Retinal pigment epithelial cell (primary cell): ENCODE data around the gene TRUB1.

Source experiments
- DNase-seq: peaks from one replicate; pipeline ENCODE4 v3.0.0-alpha.2; 2010; ENCODE audit warnings: low read depth
- H3K4me3 ChIP-seq: 2 replicates; pipeline ENCODE4 v1.5.1; 2011; ENCODE audit warnings: mild to moderate bottlenecking, low read length, control low read depth, moderate library complexity
- CTCF ChIP-seq: conservative IDR thresholded peaks from 2 replicates; pipeline ENCODE4 v1.5.1; 2011; ENCODE audit warnings: low read depth, low read length, control low read depth, inconsistent platforms

The TRUB1 gene

GRCh38 chr10:114990991-114991390 lies 53.0 kb downstream of the TRUB1 start:
- no peak overlapping the region for H3K4me3 ChIP-seq
- TF ChIP-seq CTCF: no peak
- no peak for DNase-seq

DNA sequence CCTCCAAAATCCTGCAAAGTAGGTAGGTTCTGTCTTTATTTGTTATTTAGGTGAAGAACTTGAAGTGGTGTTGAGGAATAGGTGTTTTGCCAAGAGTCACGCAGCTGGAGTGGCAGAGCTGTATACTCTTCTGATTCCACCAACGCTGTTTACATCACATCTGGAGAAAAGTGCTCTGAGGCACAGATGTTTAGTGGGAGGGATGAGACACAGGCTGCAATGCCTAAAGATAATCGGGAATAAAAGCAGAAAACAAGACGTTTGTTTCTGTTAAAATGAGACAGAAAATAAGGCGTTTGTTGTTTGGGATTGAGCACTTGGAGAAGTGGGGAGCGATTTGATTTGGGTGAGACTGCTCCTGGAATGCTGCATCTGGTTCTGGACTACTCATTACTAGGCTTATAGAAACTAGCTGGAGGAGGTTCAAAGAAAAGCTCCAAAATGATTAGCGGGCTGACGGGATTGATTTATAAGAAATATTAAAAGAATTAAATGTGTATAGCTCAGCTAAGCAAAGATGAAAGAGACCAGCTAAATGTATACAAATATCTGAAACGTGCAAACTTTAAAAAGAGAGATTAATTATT lies 54.3 kb downstream of the TRUB1 start:
- TF ChIP-seq CTCF: no peak
- no peak for DNase-seq
- no peak overlapping the region for H3K4me3 ChIP-seq

GRCh38 chr10:114995468-114996247 lies 57.7 kb downstream of the TRUB1 start:
- no peak for DNase-seq
- no peak for TF ChIP-seq CTCF
- H3K4me3 ChIP-seq: no peak overlapping the region

- DNase-seq: no peak
- no peak overlapping the region for H3K4me3 ChIP-seq
- TF ChIP-seq CTCF: no peak
Measured at GRCh38 chr10:114996542-114996941, 58.5 kb downstream of the TRUB1 start.

GRCh38 chr10:114998993-114999392 lies 61.0 kb downstream of the TRUB1 start:
- no peak for TF ChIP-seq CTCF
- H3K4me3 ChIP-seq: no peak overlapping the region
- DNase-seq: no peak

- TF ChIP-seq CTCF: no peak
- peak overlapping the region; percentile 11 for H3K4me3 ChIP-seq
- no peak for DNase-seq
Measured at GRCh38 chr10:115001506-115002381, 63.7 kb downstream of the TRUB1 start.
